Endodermal cell (in vitro differentiated cells): ENCODE data around the gene RINL. TPM values are rescaled to one million over a fixed set of nuclear protein-coding genes. Genes with fewer than 3 reads are reported as not detected.
A peak's percentile ranks its signal among the peaks of the same experiment; 100 is the strongest.

Experiments
- DNase-seq: peaks from one replicate; pipeline ENCODE4 v3.0.0-alpha.2; 2017
- H3K27ac ChIP-seq: 2 replicates; pipeline ENCODE4 v1.5.1; 2013; ENCODE audit warnings: mild to moderate bottlenecking, low read depth, low read length, moderate library complexity
- H3K27me3 ChIP-seq: 2 replicates; pipeline ENCODE4 v1.6.1; 2013; ENCODE audit warnings: mild to moderate bottlenecking, low read length, moderate library complexity; ENCODE audit not compliant: insufficient read depth, control insufficient read depth, poor library complexity, severe bottlenecking
- H3K36me3 ChIP-seq: 2 replicates; pipeline ENCODE4 v1.7.0; 2013; ENCODE audit warnings: mild to moderate bottlenecking, low read length, moderate library complexity; ENCODE audit not compliant: control insufficient read depth, insufficient read depth
- H3K4me1 ChIP-seq: one replicate; pipeline ENCODE4 v1.7.0; 2013; ENCODE audit warnings: low read length; ENCODE audit not compliant: control insufficient read depth, insufficient read depth
- H3K4me3 ChIP-seq: 2 replicates; pipeline ENCODE4 v1.5.1; 2013; ENCODE audit warnings: mild to moderate bottlenecking, low read length, moderate library complexity
- H3K9ac ChIP-seq: 2 replicates; pipeline ENCODE4 v1.6.1; 2013; ENCODE audit warnings: mild to moderate bottlenecking, low read length, moderate library complexity; ENCODE audit not compliant: poor library complexity, severe bottlenecking; ENCODE audit errors: extremely low read depth
- H3K9me3 ChIP-seq: 2 replicates; pipeline ENCODE4 v1.6.1; 2013; ENCODE audit warnings: mild to moderate bottlenecking, low read length, moderate library complexity; ENCODE audit not compliant: control insufficient read depth
- H3K27ac Mint-ChIP-seq: 2 replicates; pipeline ENCODE4 v1.8.0; 2020; ENCODE audit warnings: mixed read lengths
- H3K27me3 Mint-ChIP-seq: 2 replicates; pipeline ENCODE4 v1.8.0; 2021; ENCODE audit warnings: mild to moderate bottlenecking, mixed read lengths; ENCODE audit not compliant: insufficient read depth
- H3K36me3 Mint-ChIP-seq: 2 replicates; pipeline ENCODE4 v1.8.0; 2020; ENCODE audit warnings: low read depth, mixed read lengths
- H3K4me1 Mint-ChIP-seq: 2 replicates; pipeline ENCODE4 v1.8.0; 2020; ENCODE audit warnings: mixed read lengths
- H3K4me3 Mint-ChIP-seq: 2 replicates; pipeline ENCODE4 v1.8.0; 2020; ENCODE audit warnings: mild to moderate bottlenecking, moderate library complexity, mixed read lengths
- H3K9me3 Mint-ChIP-seq: 2 replicates; pipeline ENCODE4 v1.8.0; 2020; ENCODE audit warnings: mild to moderate bottlenecking, mixed read lengths
- CTCF ChIP-seq: fragments of 200-600 bp; sonication (generic); conservative IDR thresholded peaks from 2 replicates; pipeline ENCODE4 v1.5.0; 2021; ENCODE audit warnings: antibody characterized with exemption, mild to moderate bottlenecking
- WGBS, 2 experiments: methylation state at CpG; one replicate each; pipeline versions ENCODE4 v1.1.5 to v1.1.7; 2013; ENCODE audit warnings: missing lambda C conversion rate in 2 of 2, mixed read lengths in 1 of 2; ENCODE audit not compliant: insufficient coverage in 1 of 2, insufficient read length in 1 of 2; 5-methylcytosine and 5-hydroxymethylcytosine counted together
- total RNA-seq, 2 donors: library from RNA; stranded (reverse); fragmentation: NEBNext Ultra II Directional in 1 of 2; extraction: Animal tissue kit (Norgen Biotek cat#: 25700) in 1 of 2; gene quantifications; 2 replicates in 1 of 2; 3 replicates in 1 of 2; pipeline ENCODE4 v1.2.1, GENCODE V29; 2021

RINL gene
- total RNA-seq, 2 donors from 2014 or later, result 4.8 to 6.7 TPM

- H3K27ac Mint-ChIP-seq, result no peak overlapping the region
- peaks cover 6% of the 10 kb centered on the region for H3K36me3 ChIP-seq
- peaks cover 11% of the 10 kb centered on the region for H3K9me3 Mint-ChIP-seq
- no peaks in the 10 kb centered on the region for H3K4me1 ChIP-seq
- H3K36me3 Mint-ChIP-seq, result peaks cover 38% of the 10 kb centered on the region
- H3K9me3 ChIP-seq, result peaks cover 7% of the 10 kb centered on the region
- WGBS, 2 experiments, result 93 to 100% methylated on average over 1 to 4 of the region's 4 CpGs
- DNase-seq, result no peak
- no peak overlapping the region for H3K4me3 ChIP-seq
- H3K27ac ChIP-seq, result no peak overlapping the region
- H3K27me3 ChIP-seq, result no peaks in the 10 kb centered on the region
- no peaks in the 10 kb centered on the region for H3K27me3 Mint-ChIP-seq
- no peak overlapping the region for H3K4me3 Mint-ChIP-seq
- H3K9ac ChIP-seq, result no peak overlapping the region
- peaks cover 12% of the 10 kb centered on the region for H3K4me1 Mint-ChIP-seq
- no peak for TF ChIP-seq CTCF
Measured at GRCh38 chr19:38905620-38906019, 27.5 kb upstream of the RINL start.

- WGBS, 2 experiments, result 94 to 95% methylated on average over 25 to 35 of the region's 35 CpGs
- Mint-ChIP-seq H3K27me3 (no peaks in the 10 kb centered on the region), H3K27ac (peak overlapping the region; percentile 5)
Measured at GRCh38 chr19:38904581-38905539, 26.8 kb upstream of the RINL start.

GRCh38 chr19:38901683-38902082, 23.6 kb upstream of the RINL start:
- H3K4me1 ChIP-seq, result no peaks in the 10 kb centered on the region
- Mint-ChIP-seq H3K9me3 (peaks cover 9% of the 10 kb centered on the region), H3K27ac (no peak overlapping the region), H3K4me1 (peaks cover 18% of the 10 kb centered on the region), H3K4me3 (no peak overlapping the region), H3K27me3 (peaks cover 18% of the 10 kb centered on the region), H3K36me3 (peaks cover 25% of the 10 kb centered on the region)
- no peak for TF ChIP-seq CTCF
- H3K9ac ChIP-seq, result no peak overlapping the region
- no peak overlapping the region for H3K27ac ChIP-seq
- peaks cover 7% of the 10 kb centered on the region for H3K9me3 ChIP-seq
- H3K27me3 ChIP-seq, result no peaks in the 10 kb centered on the region
- 89% methylated on average over 1 of the region's 1 CpG; no CpG with 5 or more reads in 1 of the 2 experiments for WGBS, 2 experiments
- peaks cover 1% of the 10 kb centered on the region for H3K36me3 ChIP-seq
- DNase-seq, result no peak
- H3K4me3 ChIP-seq, result peak overlapping the region; percentile 85

More at GRCh38 chr19:38904581-38905539, 26.8 kb upstream of the RINL start:
- no peak overlapping the region for H3K4me3 Mint-ChIP-seq
- TF ChIP-seq CTCF, result no peak
- DNase-seq, result no peak
- H3K27ac ChIP-seq, result no peak overlapping the region
- peaks cover 12% of the 10 kb centered on the region for H3K4me1 Mint-ChIP-seq
- H3K9me3 Mint-ChIP-seq, result peaks cover 11% of the 10 kb centered on the region
- no peaks in the 10 kb centered on the region for H3K4me1 ChIP-seq
- no peak overlapping the region for H3K9ac ChIP-seq
- no peaks in the 10 kb centered on the region for H3K27me3 ChIP-seq
- H3K4me3 ChIP-seq, result no peak overlapping the region
- H3K36me3 ChIP-seq, result peaks cover 6% of the 10 kb centered on the region
- peaks cover 38% of the 10 kb centered on the region for H3K36me3 Mint-ChIP-seq
- peaks cover 7% of the 10 kb centered on the region for H3K9me3 ChIP-seq
